HG03045 (cell line): Measurements from ENCODE around the gene TEX14.
"Not testable (repeated sequence)": the region's sequence is repeated elsewhere in the genome, so short reads cannot be mapped to it uniquely, and the experiment has no call there.

Source experiments
- ATAC-seq: cut with Tn5 transposase; IDR thresholded peaks from one replicate; pipeline ENCODE4 v1.9.1; 2021; ENCODE audit warnings: mild to moderate bottlenecking, moderate library complexity; ENCODE audit not compliant: unreplicated experiment

Gene TEX14

DNA sequence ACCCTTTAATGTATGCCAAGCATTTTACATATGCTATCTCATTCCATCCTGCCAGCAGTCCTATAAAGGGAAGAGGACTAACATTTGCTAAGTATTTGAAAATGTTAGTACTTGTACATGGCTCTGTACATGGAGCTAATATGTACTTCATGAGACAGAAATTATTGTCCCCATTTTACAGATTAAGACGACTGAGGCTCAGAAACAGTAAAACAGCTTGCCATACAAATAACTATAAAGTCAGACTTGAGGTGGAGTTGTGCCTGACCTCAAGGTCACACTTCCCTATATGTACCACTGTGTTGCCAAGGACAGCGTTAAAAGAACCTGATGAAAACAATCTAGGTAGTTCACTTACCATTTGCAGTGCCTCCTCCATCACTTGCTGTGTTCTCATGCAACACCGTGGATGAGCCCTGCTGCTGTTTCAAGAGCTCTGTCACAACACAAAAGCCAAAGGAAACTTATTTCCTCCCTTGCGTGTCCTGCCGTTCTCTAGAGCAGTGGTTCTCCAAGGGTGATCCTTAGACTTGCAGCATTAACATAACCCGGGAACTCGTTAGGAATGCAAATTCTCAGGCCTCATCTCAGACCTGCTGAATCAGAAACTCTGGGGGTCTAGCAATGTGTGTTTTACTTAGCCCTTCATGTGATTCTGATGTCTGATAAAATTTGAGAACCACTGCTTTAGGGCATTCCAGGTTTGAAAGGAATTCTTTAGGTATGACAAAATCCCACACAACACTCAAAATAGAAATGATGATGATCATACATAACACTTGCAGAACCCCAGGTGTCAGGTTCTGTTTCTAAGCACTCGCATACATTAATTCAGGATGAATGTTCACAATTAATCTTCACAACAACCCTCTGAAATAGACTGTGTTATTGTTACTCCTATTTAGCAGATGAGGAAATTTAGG, 126.2 kb downstream of the TEX14 start:
- ATAC-seq = no peak

DNA sequence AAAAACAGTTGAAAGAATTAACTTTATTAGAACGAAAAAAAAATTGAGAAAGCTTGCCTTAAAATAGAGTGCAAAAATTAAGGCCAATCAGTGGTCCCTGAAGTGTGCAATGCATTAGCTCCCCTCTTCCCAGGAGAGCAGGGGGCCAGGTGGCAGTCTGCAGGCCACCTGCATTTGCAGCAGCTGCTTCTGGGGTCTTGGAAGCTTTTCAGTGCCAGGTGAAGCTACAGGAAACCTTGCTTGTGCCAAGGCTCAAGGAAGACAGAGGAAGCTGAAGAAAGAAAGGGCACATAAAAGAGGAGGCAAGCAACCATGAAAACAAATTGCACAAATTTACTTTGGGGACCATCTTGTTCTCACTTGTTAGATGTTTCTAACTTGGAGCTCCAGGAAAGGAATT, 126.9 kb downstream of the TEX14 start:
- no peak for ATAC-seq

DNA sequence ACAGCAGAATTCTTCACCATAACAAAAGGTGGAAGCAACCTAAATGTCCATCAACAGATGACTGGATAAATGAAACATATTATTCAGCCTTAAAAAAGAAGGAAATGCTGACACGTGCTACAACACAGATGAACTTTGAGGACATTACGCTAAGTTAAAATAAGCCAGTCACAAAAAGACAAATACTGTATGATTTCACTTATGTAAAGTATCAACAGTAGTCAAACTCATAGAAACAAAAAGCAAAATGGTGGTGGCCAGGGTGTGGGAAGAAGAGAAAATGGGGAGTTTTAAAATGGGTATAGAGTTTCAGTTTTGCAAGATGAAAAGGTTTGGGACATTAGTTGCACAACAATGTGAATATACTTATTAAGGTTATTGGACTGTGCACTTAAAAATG, 127.6 kb downstream of the TEX14 start:
- no peak for ATAC-seq

DNA sequence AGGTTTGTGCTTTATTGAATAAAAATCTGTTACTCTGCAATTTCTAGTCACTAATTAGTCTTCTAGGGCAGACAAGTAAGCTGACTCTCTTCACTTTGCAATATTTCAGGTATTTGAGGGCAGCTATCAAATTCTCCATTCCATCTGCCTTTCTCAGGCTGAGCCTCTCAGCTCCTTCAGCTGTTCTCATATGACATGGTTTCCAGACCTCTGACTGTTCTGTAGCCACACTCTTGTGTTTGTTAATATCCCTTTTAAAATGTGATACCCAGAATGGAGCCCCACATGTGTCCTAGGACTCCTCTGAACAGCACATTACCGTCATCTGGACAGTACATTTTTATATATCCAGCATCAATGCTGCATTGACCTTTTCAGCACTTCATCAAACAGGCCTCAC, 131.3 kb downstream of the TEX14 start:
- ATAC-seq = no peak

DNA sequence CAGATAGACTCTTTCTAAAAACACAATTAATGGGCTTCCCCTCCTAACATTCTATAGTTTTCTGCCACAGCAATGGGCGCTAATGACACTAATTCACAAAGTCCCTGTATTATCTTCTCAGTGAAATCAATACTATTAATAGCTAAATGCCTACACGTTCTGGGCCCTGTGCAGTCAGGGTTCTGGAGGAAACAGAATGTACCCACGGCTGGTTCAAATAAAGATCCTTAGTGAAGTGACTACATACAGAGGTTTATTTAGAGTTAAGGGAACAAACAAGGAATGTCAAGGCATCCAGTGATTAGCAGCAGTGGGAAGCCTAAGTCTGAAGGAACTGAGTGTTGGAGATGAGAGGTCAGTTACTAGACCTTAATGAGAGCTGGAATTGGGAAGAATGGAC, 133.9 kb downstream of the TEX14 start:
- ATAC-seq = no peak

DNA sequence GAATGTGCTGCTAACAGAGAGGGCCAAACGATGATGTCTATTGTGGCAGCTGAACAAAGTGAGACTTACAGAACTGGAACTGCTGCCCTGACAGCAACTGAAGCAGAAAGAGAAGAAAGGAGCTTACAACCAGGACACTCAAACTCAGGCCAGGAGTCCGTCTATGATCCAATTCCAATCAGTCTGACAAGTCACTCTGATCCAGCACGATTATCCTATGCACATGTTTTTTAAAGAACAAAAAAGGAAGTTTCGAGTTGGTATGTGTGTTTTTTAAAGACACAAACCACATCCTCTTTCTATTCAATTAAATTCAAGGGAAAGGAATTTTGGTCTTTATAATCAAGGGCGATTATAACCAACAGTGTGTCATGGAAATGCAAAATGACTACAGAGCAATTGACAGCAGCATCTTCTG, 135.0 kb downstream of the TEX14 start:
- no peak for ATAC-seq

DNA sequence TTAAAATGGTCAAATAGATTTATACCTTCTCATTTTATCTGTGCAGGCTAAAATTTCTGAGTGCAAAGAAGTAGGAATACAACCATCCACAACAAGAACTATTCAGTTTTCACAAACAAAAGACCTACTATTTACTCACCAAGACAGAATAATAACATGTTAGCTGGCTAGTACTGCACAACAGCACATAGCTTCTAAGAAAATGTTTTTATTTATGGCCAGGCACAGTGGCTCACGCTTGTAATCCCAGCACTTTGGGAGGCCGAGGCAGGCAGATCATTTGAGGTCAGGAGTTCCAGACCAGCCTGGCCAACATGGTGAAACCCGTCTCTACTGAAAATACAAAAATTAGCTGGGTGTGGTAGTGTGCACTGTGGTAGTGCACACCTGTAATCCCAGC, 136.7 kb downstream of the TEX14 start:
- ATAC-seq = not testable (repeated sequence)

DNA sequence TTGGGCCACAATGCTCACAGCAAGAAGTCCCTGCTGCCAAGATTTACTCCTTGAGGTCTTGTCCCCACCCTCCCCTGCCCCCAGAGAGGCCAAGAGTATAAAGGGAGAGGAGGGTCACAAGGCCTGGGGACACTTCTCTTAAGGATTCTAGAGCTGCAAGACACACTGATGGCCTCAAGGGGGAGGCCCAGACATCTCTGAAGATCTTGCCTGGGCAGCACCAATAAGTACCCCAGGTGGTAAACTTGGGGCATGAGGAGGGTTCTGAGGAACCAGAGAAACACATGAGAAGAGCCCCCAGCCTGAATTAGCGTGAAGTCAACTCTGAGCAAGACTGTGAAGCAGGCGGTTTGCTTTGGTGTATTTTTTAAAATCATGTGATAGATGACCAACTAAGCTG, 150.6 kb downstream of the TEX14 start:
- ATAC-seq = no peak

DNA sequence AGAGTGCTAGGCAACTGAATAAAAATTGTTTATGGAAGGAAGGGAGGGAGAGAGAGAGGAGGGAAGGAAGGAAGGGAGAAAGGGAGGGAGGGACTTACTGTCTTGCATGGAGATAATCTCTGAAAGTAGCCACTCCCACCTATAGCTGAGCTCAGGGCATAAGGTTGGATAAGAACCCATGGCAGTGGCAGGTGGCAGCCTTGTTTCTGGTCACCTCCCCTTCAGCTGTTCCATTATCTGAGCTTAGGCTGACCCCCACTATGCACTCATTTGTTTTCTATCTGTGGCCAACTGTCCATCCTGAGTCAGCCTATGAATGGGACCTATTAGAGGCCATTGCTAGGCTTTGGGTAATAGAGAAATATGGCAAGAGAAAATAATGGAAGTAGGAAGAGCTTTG, 152.1 kb downstream of the TEX14 start:
- ATAC-seq = no peak

DNA sequence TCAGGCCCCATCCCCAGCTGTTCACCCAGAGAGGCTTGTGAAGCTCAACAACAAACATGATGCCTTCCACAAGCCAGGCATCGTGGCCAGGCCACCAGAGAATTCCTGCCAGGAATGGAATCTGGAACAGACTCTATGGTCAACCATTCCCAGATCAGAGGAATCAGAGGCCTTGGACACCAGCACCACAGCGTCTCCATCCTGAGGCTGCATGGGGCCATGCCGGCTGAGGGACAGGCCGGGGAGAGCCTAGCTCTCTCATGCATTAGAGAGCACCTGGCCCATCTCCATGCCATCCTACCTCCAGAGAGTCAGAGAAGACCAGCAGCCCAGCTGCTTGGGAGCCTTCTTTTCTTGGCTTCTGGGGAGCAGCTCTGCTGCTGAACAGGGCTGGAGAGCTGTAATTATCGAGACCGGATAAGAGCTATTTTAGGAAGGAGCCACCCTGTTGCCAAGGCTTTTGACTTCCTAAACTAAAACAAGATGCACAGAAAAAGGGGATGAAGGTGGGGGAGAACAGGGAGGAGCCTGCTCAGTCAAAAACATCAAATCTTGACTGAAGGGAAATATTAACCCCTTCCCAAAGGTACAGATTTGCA, 152.9 kb downstream of the TEX14 start:
- no peak for ATAC-seq

DNA sequence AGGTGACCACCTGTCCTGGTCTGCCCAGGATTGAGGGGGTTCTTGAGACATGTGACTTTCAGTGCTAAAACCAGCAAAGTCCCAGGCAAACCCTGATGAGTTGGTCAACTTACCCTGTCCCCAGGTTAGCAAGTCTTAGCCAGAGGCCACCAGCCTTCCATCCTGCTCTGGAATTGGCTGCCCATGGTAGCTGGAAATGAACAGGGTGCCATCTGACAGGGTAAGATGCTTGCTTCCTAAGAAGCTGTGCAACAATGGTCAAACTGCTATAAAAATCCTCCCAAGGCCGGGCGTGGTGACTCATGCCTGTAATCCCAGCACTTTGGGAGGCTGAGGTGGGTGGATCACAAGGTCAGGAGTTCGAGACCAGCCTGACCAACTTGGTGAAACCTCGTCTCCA, 154.6 kb downstream of the TEX14 start:
- ATAC-seq = no peak

DNA sequence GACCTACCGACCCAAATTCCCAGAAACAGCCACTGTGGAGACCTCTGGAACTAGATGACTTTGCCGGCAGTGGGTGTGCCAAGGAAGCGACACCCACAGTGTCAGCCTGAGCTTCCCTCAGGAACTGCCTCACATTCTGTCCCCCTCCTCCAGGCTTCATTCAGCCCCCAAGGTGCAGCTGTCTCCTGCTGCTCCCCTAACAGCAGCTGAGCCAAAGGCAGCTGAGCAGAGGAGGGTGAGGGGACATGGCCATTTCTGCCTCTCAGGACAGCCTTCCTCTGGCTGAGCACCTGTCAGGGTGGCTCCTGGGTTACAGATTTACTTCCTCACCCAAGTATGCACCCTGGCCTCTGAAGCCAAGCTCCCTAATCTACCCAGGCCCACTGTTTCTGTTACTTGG, 155.3 kb downstream of the TEX14 start:
- no peak for ATAC-seq

DNA sequence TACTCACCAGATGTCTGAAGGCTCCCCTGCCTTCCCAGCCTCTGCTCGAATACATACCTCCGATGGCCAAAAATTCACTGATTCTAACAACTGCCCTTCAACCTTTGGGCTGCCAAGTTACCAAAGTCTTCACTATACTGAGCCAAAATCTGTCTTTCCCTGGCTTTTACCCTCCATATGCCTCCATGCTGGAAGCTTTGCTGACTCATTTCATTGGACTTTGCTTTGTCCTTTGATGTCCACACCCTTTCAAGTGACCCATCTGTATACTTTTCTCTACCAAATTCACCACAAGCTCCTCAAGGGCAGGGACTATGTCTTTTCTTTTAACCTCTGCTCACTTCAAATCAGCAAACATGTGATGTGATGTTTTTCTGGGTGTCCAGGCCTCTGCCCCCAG, 156.4 kb downstream of the TEX14 start:
- no peak for ATAC-seq

DNA sequence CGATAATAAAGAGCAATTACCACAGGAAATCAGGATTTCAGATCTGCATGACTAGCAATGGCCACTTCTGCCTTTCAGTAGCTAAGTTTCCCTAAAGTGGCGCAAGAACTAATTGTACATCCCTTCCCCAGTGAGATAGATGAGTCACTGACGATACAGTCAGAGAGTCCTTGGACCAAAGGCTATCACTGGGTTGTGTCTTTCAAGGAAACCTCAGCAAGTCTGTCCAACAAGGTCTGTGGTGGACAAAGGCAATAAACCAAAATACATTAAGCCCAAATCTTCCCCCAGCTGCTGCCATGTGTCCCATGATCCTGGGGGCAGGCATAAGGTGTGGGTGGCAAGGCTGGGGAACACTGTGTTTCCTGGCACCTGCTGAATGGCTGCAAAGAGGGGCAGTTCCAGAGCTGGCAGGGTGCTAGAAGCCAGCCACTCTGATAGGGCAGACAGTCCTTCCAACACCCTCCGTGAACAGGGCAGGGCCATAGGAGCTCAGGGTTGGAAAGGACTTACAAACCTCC, 156.9 kb downstream of the TEX14 start:
- ATAC-seq = no peak

DNA sequence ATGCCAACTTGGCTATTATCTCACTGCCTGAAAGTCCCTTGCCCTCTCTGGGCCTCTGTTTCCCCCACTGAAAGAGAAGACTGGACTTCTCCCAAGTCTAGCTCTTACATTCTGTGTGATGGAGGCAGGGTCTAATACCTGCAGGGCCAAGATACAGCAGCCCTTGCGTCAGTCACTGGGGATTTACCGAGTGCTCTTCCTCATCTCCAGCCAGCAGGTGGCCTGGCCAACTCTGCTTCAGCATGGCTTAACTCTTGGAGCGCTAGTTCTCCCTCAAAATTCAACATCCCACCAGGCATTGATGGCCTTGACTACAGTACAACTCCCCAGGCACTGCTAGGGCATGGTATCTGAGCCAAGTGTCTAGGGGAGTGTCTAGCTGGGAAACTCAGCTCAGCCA, 157.5 kb downstream of the TEX14 start:
- no peak for ATAC-seq

DNA sequence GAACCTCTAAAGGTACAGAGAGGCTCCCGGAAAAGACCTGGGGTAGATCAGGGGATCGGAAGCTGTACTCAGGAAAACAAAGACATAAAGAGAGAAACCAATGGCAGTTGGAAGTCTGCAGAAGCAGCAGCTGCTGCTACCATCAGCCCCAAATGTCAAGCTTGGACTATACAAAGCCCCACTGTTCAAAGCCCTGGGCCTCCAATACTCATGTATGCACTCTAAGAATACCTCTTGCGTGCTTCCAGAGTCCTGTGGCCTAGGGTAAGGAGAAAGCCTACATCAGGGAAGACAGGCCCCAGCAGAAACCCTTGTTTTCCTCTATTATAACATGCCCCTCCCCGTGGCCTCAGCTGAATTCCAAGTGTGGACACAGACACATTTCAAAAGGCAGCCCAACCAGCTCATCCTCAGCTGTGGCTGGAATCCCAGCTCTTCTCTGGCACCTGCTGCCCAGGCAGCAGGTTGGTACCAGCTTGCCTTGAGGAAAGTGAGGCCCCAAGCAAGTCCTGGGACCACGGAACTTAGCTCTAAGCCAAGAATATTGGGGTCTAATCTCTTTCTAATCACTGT, 158.1 kb downstream of the TEX14 start:
- ATAC-seq = no peak

DNA sequence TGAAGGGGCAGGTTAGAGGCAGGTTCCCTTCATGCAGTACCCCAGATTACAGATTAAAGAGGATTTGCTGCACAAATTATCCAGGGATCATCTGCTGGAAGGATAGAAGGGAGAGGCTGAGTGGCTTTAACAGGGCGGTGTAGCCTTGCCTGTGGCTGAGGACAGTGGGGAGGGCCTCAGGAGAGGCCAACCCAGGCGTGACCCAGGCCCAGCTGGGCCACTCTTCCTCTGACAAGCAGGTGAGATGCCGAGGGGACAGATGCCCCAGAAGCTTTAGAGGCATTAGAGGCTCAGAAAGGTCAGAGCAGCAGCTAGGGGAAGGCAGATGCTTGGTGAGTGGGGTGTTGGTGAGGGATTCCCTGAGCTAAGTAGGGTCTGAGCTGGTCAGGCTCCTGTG, 159.3 kb downstream of the TEX14 start:
- no peak for ATAC-seq

DNA sequence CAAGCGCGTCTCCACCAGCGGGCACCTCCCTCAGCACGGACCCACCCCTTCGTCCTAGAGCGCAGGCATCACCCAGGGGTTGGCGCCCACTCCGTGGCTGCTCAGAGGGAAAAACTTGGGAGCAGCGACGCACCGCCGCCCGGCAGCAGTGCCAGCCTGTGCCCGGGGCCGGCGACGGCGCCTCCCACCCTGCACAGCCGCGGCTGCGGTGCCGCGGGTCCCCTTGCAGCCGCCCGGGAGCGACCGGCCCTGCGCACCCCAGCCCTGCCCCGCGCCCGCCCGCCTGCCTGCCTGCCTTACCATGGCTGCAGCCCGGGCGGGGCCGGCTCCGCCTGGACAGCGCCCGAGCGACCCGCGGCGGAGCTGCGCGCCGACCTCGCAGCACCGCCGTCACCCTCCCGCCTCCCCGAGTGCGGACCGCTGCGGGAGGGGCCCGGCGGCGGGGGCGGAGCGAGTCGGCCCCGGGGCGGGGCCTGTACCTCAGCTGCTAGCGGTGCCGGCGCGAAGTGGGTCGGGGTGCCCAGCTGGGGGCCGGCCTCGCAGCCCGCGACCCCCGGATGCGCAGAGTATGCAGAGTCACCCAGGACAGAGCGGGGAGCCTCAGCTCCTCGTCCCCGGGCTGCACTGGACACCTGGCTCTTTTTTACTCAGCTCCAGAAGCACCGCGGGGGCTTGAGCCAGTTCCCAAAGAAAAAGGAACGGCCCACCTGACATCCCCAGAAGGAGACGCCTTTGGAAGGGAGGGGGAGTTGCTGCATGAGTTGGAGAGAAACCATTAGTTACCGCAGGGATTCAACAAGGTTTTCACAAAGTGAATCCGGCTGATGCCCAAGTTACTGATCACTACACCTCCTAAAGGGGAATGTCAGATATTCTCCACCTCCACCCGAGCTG, 159.9 kb downstream of the TEX14 start:
- ATAC-seq = no peak

DNA sequence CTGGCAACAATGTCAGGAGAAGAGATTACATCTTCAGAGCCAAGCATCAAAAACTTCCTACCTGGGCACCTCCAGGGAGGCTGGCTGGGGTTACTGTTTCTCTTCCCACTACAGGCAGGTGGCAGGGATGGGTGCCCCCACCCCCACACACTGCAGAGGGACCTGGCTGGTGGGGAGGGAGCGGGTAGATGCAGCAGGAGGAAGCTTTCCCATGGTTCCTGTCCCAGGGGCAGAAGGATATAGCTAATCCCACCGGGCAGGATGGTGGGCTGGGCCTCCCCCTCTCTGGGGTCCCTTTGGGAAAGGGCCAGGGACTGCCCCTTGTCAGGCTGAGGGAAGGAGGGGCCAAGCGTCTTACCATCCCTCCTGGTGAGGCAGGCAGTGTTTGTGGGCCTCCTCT, 160.7 kb downstream of the TEX14 start:
- no peak for ATAC-seq

DNA sequence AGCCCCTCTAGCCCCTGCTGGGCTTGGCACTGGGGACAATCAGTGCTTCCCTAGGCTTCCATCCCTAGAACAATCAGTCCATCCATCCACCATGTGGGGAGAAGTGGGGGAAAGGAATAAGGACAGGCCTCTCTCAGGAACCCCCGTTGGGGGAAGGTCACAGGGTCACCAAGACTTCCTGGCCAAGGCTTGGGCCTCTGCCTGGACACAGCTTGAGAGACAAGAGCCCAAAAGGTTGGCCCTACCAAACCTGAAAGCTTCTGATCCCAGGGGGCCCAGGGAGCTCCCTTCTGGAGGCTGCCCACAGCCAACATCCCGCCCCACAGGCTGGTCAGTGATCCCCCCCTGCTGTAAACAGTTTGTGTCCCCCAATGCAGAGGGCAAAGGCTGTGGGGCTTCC, 161.2 kb downstream of the TEX14 start:
- ATAC-seq = no peak

DNA sequence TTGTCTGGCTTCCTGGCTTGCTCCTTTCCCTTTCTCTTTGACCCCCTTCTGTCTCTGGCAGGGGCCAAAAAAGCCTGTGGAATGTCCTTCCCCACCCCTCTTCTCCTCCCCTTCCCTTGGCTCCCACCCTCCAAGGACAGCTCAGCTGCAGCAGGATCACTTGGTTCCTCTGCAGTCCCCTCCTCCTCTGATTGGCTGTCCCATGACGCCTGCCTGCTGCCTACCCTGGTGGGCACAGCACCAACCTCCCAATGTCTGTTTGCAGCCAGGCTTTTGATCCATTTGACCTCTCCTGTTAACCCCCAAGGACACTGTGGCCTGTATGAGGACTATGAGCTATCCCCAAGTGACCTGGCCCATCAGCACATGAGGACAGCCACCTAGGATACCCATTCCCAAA, 162.6 kb downstream of the TEX14 start:
- no peak for ATAC-seq
